ENCODE results near the gene EIF4EBP3. TPM values are rescaled to one million over a fixed set of nuclear protein-coding genes. Genes with fewer than 3 reads are reported as not detected.

Gene EIF4EBP3
- total and polyA plus RNA-seq, 2 of the 4 experiments (the other 2 are of a cell fraction): 0.36 to 2.1 TPM

- H3K4ac ChIP-seq (ENCODE audit: low read depth, low read length): no peak overlapping the region
- H3K14ac ChIP-seq (replicated peaks; ENCODE audit: low read depth, low read length): no peak overlapping the region
- H3K27ac ChIP-seq (ENCODE audit: insufficient read depth, low read length): no peak overlapping the region
- peak overlapping the region; percentile 42 for H3K4me2 ChIP-seq (ENCODE audit: low read depth, low read length)
- H2BK120ac ChIP-seq (ENCODE audit: low read depth, low read length): no peak overlapping the region
- H2AK5ac ChIP-seq (ENCODE audit: low read depth, low read length): no peak overlapping the region
- 0 out of 2 replicates have a peak, but pooled peaks cover 3% of the 10 kb centered on the region for H3K9me1 ChIP-seq (ENCODE audit: insufficient read depth, low read length)
- POLR2A ChIA-PET (ENCODE audit: unreplicated experiment): interaction anchor here (0.6 kb wide), 1 partner anchor 27 kb away, joined by 4 read pairs; no protein-coding TSS in a partner anchor
- WGBS, 2 experiments (ENCODE audit: extremely low coverage in 2 of 2, insufficient read length in 1 of 2): 28% methylated on average over 5 of the region's 13 CpGs; no CpG with 5 or more reads in 1 of the 2 experiments
- H3K18ac ChIP-seq (ENCODE audit: low read depth, low read length): no peak overlapping the region
- no peak overlapping the region for H3K23ac ChIP-seq (ENCODE audit: low read depth, low read length)
- H3K27me3 ChIP-seq (ENCODE audit: control insufficient read depth, insufficient read depth, low read length): no peaks in the 10 kb centered on the region
- peak overlapping the region; percentile 3; the same call in 1 of the 2 replicates for H3K9ac ChIP-seq (ENCODE audit: low read depth, low read length)
- no peak overlapping the region for H2BK20ac ChIP-seq (ENCODE audit: low read depth, low read length)
- no peak overlapping the region for H3K56ac ChIP-seq (ENCODE audit: extremely low read depth, insufficient read depth, low read length)
- CTCF ChIA-PET: interaction anchor here (0.7 to 2.1 kb wide), 8 partner anchors 8 to 182 kb away, joined by 3 to 8 read pairs (median 4); partner anchors contain the start of gene CD14
- H4K5ac ChIP-seq (ENCODE audit: low read depth, low read length): no peak overlapping the region
- BruUV-seq (replicated peaks): no TSS peak
- H3K9me3 ChIP-seq (ENCODE audit: control insufficient read depth, insufficient read depth, low read length): no peaks in the 10 kb centered on the region
- peaks cover 35% of the 10 kb centered on the region for H3K36me3 ChIP-seq (ENCODE audit: control insufficient read depth, insufficient read depth, low read length)
- in situ Hi-C loops (cut with MboI; ENCODE audit: low sequenced_read_pairs): no loop called here
- DNase-seq (no peak), ATAC-seq (ENCODE audit: low read depth) (peak; percentile 16)
- no peak overlapping the region for H2BK5ac ChIP-seq (ENCODE audit: low read depth, low read length, poor library complexity, severe bottlenecking)
- no peak for TF ChIP-seq CHD1 (IDR thresholded peaks at IDR 0.05; ENCODE audit: low read depth, low read length)
- no peak for TF ChIP-seq MAZ (IDR thresholded peaks at IDR 0.05; ENCODE audit: borderline replicate concordance, low read depth, low read length)
- no peak for TF ChIP-seq BHLHE40 (IDR thresholded peaks at IDR 0.05; ENCODE audit: low read depth, low read length)
- no peak for TF ChIP-seq SMC3 (IDR thresholded peaks at IDR 0.05; ENCODE audit: low read depth, low read length)
- TF ChIP-seq RFX5 (IDR thresholded peaks at IDR 0.05; ENCODE audit: low read depth, low read length): no peak
- TF ChIP-seq RCOR1 (IDR thresholded peaks at IDR 0.05; ENCODE audit: insufficient replicate concordance, low read length): no peak
- TF ChIP-seq CEBPB (IDR thresholded peaks at IDR 0.05; ENCODE audit: low read depth, low read length): no peak
- no peak for TF ChIP-seq ELK1 (IDR thresholded peaks at IDR 0.05; ENCODE audit: borderline replicate concordance, low read depth, low read length)
- peak overlapping the region; percentile 51 for H2AK9ac ChIP-seq (replicated peaks; ENCODE audit: low read depth, low read length, poor library complexity)
- H4K8ac ChIP-seq (ENCODE audit: low read depth in 2 of 2, low read length in 2 of 2): peak overlapping the region in 1 of 2 experiments; percentile 4; a peak in 1 of 4 replicates
- H4K91ac ChIP-seq (ENCODE audit: insufficient read depth, low read depth, low read length): no peak overlapping the region
- peaks cover 14% of the 10 kb centered on the region for H3K4me1 ChIP-seq (ENCODE audit: control insufficient read depth, insufficient read depth, low read length)
- no peak overlapping the region for H2BK15ac ChIP-seq (ENCODE audit: low read depth, low read length)
- dilution Hi-C loops (cut with HindIII; ENCODE audit: low sequenced_read_pairs, unreplicated experiment): no loop called here
- H2AFZ ChIP-seq (replicated peaks; ENCODE audit: low read length, poor library complexity): peak overlapping the region; percentile 72
- peaks cover 21% of the 10 kb centered on the region for H4K20me1 ChIP-seq (ENCODE audit: insufficient read depth, low read length)
- peaks cover 7 to 48% of the 10 kb centered on the region in 2 experiments; a peak in 3 of 4 replicates for H3K79me1 ChIP-seq (ENCODE audit: low read depth in 1 of 2, low read length in 2 of 2)
- no peak overlapping the region for H3K4me3 ChIP-seq (ENCODE audit: insufficient read depth, low read depth, low read length)
- intact Hi-C loops (cut with micrococcal nuclease): loop anchor here (2.0 kb wide), 1 partner anchor 92 kb away; the partner anchor contains the start of gene TMCO6
These were observed 483 bp upstream of the EIF4EBP3 start for GRCh38 chr5:140546851-140547507.
